HEK293T (cell line): Measurements from ENCODE around the gene PPP3R1.
"Not testable (repeated sequence)": the region's sequence is repeated elsewhere in the genome, so short reads cannot be mapped to it uniquely, and the experiment has no call there.

Experiments used
- CTCF ChIA-PET: fragments of 350-600 bp; formaldehyde crosslinking; extraction: SDS; loops from one replicate; lab custom pipeline; 2021; ENCODE audit warnings: antibody characterized with exemption, inconsistent platforms; lab: Yijun Ruan, JAX
- POLR2A ChIA-PET: fragments of 350-600 bp; formaldehyde crosslinking; extraction: SDS; loops from one replicate; lab custom pipeline; 2020; ENCODE audit warnings: antibody characterized with exemption, inconsistent platforms; lab: Yijun Ruan, JAX
- DNase-seq: peaks from one replicate; pipeline ENCODE4 v3.0.0; 2012; ENCODE audit warnings: mixed read lengths; ENCODE audit errors: extremely low spot score
- ARNT ChIP-seq: fragments of 450-650 bp; IDR thresholded peaks from 2 replicates; pipeline ENCODE4 v1.6.1; 2017; ENCODE audit warnings: mild to moderate bottlenecking
- BHLHE40 ChIP-seq: fragments of 450-650 bp; IDR thresholded peaks from 2 replicates; pipeline ENCODE4 v1.6.1; 2016; ENCODE audit warnings: mild to moderate bottlenecking, moderate library complexity, borderline replicate concordance
- CTBP1 ChIP-seq: fragments of 450-650 bp; IDR thresholded peaks from 2 replicates; pipeline ENCODE4 v1.6.1; 2016; ENCODE audit warnings: borderline replicate concordance
- ELF4 ChIP-seq: fragments of 450-650 bp; IDR thresholded peaks from 2 replicates; pipeline ENCODE4 v1.6.1; 2017; ENCODE audit warnings: antibody characterized with exemption
- FOXA1 ChIP-seq: fragments of 450-650 bp; IDR thresholded peaks from 2 replicates; pipeline ENCODE4 v1.6.1; 2016; ENCODE audit warnings: mild to moderate bottlenecking
- FOXK2 ChIP-seq: fragments of 450-650 bp; IDR thresholded peaks from 2 replicates; pipeline ENCODE4 v1.6.1; 2016; ENCODE audit warnings: mild to moderate bottlenecking
- FOXM1 ChIP-seq: fragments of 450-650 bp; IDR thresholded peaks from 2 replicates; pipeline ENCODE4 v1.6.1; 2017; ENCODE audit warnings: mild to moderate bottlenecking, borderline replicate concordance
- HDGF ChIP-seq: fragments of 450-650 bp; IDR thresholded peaks from 2 replicates; pipeline ENCODE4 v1.6.1; 2017; ENCODE audit warnings: antibody characterized with exemption, borderline replicate concordance
- L3MBTL2 ChIP-seq: fragments of 450-650 bp; conservative IDR thresholded peaks from 2 replicates; pipeline ENCODE4 v1.6.1; 2016; ENCODE audit warnings: mild to moderate bottlenecking
- LEF1 ChIP-seq: fragments of 450-650 bp; IDR thresholded peaks from 2 replicates; pipeline ENCODE4 v1.6.1; 2017; ENCODE audit warnings: mild to moderate bottlenecking, borderline replicate concordance
- NFRKB ChIP-seq: fragments of 450-650 bp; IDR thresholded peaks from 2 replicates; pipeline ENCODE4 v1.6.1; 2016; ENCODE audit warnings: mild to moderate bottlenecking, moderate library complexity
- SP1 ChIP-seq: fragments of 450-650 bp; IDR thresholded peaks from 2 replicates; pipeline ENCODE4 v1.6.1; 2017
- SUZ12 ChIP-seq: fragments of 450-650 bp; IDR thresholded peaks from 2 replicates; pipeline ENCODE4 v1.6.1; 2016; ENCODE audit warnings: mild to moderate bottlenecking
- TARDBP ChIP-seq: fragments of 450-650 bp; IDR thresholded peaks from 2 replicates; pipeline ENCODE4 v1.6.1; 2016
- ZNF384 ChIP-seq: fragments of 450-650 bp; IDR thresholded peaks from 2 replicates; pipeline ENCODE4 v1.6.1; 2016
- TF ChIP-seq, protein P1 (sequence below): fragments of 450-650 bp; IDR thresholded peaks from 2 replicates; pipeline ENCODE4 v1.6.1; 2016

The PPP3R1 gene

DNA sequence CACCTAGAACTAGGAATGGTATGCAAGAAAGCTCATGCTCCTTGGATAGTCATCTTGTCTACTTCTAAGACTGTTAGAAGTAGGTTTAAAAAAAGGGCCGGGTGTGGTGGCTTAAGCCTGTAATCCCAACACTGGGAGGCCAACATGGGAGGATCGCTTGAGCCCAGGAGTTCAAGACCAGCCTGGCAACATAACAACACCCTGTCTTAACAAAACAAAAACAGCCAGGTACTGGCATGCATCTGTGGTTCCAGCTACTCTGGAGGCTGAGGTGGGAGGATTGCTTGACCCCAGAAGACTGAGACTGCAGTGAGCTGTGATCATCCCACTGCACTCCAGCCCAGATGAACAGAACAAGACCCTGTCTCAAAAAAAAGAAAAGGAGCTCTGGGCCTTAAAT, 74.8 kb downstream of the PPP3R1 start:
- ChIA-PET POLR2A (no interaction called here), CTCF (no interaction called here)
- no peak for DNase-seq
- TF ChIP-seq L3MBTL2 (no peak), TARDBP (no peak), HDGF (no peak)

DNA sequence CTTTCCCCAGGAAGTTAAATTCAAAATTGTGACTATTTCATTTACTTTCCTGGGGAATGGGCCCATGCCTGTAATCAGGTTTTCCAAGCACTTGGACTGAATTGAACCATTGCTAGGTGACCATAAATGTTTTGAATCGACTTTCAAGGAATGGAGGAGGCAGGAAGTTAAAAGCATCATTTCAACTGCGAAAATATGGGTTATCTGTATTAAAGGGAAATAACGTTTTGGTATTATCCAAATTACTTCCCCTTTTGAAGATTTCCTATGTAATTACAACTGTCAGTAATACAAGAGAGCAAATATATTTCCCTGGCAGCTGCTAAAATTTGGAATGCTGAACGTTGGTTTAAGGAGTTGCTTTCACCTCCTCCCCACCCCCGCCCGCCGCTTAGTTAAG, 75.7 kb downstream of the PPP3R1 start:
- no peak for TF ChIP-seq SP1
- TF ChIP-seq L3MBTL2: no peak
- no peak for TF ChIP-seq LEF1
- no peak for TF ChIP-seq HDGF
- no peak for TF ChIP-seq ARNT
- no peak for TF ChIP-seq BHLHE40
- TF ChIP-seq FOXA1: no peak
- no peak for TF ChIP-seq TARDBP
- TF ChIP-seq, protein P1, sequence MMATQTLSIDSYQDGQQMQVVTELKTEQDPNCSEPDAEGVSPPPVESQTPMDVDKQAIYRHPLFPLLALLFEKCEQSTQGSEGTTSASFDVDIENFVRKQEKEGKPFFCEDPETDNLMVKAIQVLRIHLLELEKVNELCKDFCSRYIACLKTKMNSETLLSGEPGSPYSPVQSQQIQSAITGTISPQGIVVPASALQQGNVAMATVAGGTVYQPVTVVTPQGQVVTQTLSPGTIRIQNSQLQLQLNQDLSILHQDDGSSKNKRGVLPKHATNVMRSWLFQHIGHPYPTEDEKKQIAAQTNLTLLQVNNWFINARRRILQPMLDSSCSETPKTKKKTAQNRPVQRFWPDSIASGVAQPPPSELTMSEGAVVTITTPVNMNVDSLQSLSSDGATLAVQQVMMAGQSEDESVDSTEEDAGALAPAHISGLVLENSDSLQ: no peak
- no peak for TF ChIP-seq ELF4
- no peak for TF ChIP-seq CTBP1
- no peak for TF ChIP-seq SUZ12
- TF ChIP-seq NFRKB: no peak
- no peak for TF ChIP-seq FOXM1
- ChIA-PET POLR2A (no interaction called here), CTCF (no interaction called here)
- no peak for DNase-seq

DNA sequence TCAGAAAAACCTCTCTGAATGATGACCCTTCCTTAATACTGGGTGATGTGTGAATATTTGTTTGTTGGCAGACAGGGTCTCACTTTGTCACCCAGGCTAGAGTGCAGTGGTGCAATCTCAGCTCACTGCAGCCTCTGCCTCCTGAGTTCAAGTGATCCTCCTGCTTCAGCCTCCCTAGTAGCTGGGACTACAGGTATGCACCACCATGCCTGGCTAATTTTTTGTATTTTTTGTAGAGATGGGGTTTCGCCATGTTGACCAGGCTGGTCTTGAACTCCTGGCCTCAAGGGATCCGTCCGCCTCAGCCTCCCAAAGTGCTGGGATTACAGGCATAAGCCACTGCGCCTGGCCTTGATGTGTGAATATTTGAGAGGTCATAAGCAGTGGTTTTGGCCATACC, 77.1 kb downstream of the PPP3R1 start:
- POLR2A ChIA-PET, DNase-seq: not testable (repeated sequence)
- CTCF ChIA-PET: interaction anchor here (0.9 to 1.2 kb wide), 2 partner anchors 10 to 1624 kb away, joined by 3 read pairs; no protein-coding TSS in a partner anchor

DNA sequence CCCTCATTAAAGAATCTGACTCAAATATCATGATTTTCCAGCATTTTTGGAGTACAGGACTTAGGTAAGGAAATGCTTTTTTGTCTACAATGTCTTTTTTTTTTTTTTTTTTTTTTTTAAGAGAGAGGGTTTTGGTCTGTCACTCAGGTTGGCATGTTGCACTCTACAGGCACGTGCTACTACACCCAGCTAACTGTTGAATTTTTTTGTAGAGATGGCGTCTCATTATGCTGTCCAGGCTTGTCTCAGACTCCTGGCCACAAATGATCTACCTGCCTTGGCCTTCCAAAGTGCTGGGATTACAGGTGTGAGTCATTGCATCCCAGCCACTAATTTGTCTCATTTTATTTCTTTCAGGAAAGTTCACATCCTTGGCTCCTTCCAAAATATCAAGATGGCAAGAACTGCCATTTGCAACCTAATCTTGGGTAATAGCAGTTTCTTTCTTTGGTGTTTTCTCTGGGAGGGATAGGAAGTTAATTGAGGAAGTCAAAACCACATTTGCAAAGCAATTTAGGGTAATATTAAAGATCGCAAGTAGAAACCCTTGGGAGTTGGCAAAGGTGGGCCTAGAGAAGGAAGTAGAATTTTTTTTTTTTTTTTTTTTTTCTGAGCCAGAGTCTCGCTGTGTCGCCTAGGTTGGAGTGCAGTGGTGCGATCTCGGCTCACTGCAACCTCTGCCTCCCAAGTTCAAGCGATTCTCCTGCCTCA, 79.2 kb downstream of the PPP3R1 start:
- TF ChIP-seq SP1 (no peak), FOXM1 (no peak), LEF1 (no peak), HDGF (no peak), FOXK2 (no peak), L3MBTL2 (no peak)
- POLR2A ChIA-PET: no interaction called here
- CTCF ChIA-PET: interaction anchor here (0.5 kb wide), 1 partner anchor 485 kb away, joined by 5 read pairs; no protein-coding TSS in a partner anchor
- DNase-seq: no peak

DNA sequence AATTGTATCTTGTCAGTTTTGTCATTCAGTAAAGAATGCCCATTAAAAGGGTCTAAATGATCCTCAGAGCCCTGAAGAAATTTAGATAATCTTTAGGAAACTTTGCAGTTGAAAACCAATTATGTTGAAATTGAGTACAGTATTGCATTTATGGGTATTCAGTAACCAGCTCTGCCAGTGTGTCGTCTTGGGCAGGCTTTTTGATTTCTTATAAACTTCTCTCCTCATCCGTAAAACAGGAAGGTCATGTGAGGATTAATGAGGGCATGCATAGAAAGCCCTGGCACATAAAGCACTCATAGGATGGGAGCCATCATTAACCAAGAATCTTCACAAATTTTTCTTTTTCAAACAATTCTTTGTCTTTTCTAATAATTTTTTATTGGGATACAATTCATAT, 79.8 kb downstream of the PPP3R1 start:
- CTCF ChIA-PET: interaction anchor here (0.5 kb wide), 1 partner anchor 485 kb away, joined by 5 read pairs; no protein-coding TSS in a partner anchor
- POLR2A ChIA-PET: no interaction called here
- DNase-seq: no peak

DNA sequence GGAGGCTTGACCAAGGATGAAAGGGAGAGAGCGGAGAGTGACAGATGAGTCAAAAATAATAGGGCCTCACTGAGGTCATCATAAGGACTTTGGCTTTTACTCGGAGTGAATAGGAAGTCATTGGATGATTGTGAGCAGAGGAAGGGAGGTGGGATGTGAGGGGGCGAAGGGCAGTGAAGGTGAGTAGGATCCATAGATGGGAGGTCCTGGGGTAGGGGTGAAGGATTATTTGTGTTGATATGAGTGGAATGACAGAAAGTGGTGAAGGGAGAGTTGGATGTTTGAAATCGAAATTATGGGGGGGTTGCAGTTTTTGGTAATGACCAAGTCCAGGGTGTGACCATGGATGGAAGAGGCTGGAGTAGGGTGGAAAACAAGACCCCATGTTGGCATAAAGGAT, 80.6 kb downstream of the PPP3R1 start:
- no peak for DNase-seq

More for the DNA sequence above, 79.8 kb downstream of the PPP3R1 start:
- TF ChIP-seq, protein P1: no peak
- TF ChIP-seq L3MBTL2 (no peak), SP1 (no peak), FOXK2 (no peak), HDGF (no peak), NFRKB (no peak)

DNA sequence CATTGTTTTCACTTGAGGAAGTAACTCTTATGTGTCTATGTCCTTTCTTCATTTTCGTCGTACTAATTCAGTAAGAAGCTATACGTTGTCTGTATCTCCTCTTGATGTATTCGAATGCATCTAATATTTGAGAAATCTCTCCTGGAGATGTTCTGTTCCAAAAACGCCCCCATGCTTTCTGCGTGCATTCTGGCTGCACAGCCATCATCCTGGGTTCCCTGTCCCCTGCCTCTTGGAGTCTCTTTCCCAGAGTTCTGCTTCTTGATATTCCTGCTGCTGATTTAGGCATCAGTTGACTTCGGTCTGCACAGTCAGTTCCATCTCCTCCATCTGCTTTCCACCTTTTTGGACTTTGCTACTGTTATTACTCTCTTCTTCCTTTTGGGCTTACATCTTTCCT, 81.2 kb downstream of the PPP3R1 start:
- ChIA-PET POLR2A (no interaction called here), CTCF (no interaction called here)
- no peak for DNase-seq
- no peak for TF ChIP-seq FOXM1
- TF ChIP-seq SP1: no peak
- TF ChIP-seq, protein P1: no peak
- no peak for TF ChIP-seq SUZ12
- TF ChIP-seq FOXK2: no peak
- no peak for TF ChIP-seq FOXA1
- no peak for TF ChIP-seq CTBP1

More for the DNA sequence above, 80.6 kb downstream of the PPP3R1 start:
- CTCF ChIA-PET: no interaction called here
- POLR2A ChIA-PET: no interaction called here
- no peak for TF ChIP-seq FOXK2
- no peak for TF ChIP-seq HDGF
- TF ChIP-seq L3MBTL2: no peak

DNA sequence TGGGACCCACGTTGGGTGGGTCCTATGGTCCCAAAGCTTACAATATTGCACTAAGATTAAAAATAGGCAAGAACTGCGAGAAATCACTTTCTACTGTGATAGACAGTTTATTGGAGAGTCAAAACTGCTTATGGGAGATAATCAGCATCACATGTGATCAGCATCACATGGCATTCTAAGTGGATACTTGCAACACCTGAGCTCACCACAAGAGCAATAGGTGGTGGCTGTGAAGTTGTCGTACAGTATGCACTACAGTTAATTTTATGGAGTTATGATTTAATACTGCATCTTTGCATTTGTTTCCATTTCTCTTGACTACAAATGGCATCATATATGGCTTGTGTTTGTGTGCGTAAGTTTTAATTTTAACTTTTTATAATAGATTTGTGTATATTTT, 83.0 kb downstream of the PPP3R1 start:
- ChIA-PET CTCF (interaction anchor here (0.6 to 1.2 kb wide), 3 partner anchors 16 to 55 kb away, joined by 3 to 5 read pairs (median 4); no protein-coding TSS in a partner anchor), POLR2A (no interaction called here)
- no peak for DNase-seq
- TF ChIP-seq FOXM1 (no peak), L3MBTL2 (no peak), ARNT (no peak), BHLHE40 (no peak), TARDBP (no peak), ELF4 (no peak), FOXK2 (no peak), LEF1 (no peak), FOXA1 (no peak), HDGF (no peak), SUZ12 (no peak), CTBP1 (no peak), SP1 (no peak), ZNF384 (no peak), NFRKB (no peak)
- TF ChIP-seq, protein P1: no peak
